GM12878 (cell line): Measurements from ENCODE around the gene C9orf72.

Source experiments
- JUNB ChIP-seq: IDR thresholded peaks from 2 replicates; pipeline ENCODE4 v1.6.1; 2016; ENCODE audit warnings: antibody characterized with exemption, mild to moderate bottlenecking
- POLR2AphosphoS5 ChIP-seq: IDR thresholded peaks from 2 replicates; pipeline ENCODE4 v1.6.1; 2011; ENCODE audit warnings: mild to moderate bottlenecking, low read length, inconsistent platforms
- TAF1 ChIP-seq: IDR thresholded peaks from 2 replicates; pipeline ENCODE4 v1.6.1; 2011; ENCODE audit warnings: mild to moderate bottlenecking, low read depth, low read length, borderline replicate concordance
- TF ChIP-seq, protein P1 (sequence below): IDR thresholded peaks from 2 replicates; pipeline ENCODE4 v1.6.1; 2012; ENCODE audit warnings: low read depth, low read length, improper control_type of control experiment
- TF ChIP-seq, protein P2 (sequence below), 3 experiments: IDR thresholded peaks in 2 of 3; conservative IDR thresholded peaks in 1 of 3; 2 replicates each; pipeline ENCODE4 v1.5.1; 2011; ENCODE audit warnings: low read depth in 3 of 3, low read length in 3 of 3, mild to moderate bottlenecking in 3 of 3, control low read depth in 2 of 3, moderate library complexity in 2 of 3, inconsistent platforms in 1 of 3, mixed read lengths in 1 of 3; ENCODE audit not compliant: control insufficient read depth in 2 of 3, insufficient read depth in 1 of 3; ENCODE audit errors: extremely low read depth in 1 of 3
- TF ChIP-seq, protein P3 (sequence below): fragments of 150-350 bp; IDR thresholded peaks from 2 replicates; pipeline ENCODE4 v1.6.1; 2014; ENCODE audit warnings: mild to moderate bottlenecking, low read depth, low read length

DNA sequence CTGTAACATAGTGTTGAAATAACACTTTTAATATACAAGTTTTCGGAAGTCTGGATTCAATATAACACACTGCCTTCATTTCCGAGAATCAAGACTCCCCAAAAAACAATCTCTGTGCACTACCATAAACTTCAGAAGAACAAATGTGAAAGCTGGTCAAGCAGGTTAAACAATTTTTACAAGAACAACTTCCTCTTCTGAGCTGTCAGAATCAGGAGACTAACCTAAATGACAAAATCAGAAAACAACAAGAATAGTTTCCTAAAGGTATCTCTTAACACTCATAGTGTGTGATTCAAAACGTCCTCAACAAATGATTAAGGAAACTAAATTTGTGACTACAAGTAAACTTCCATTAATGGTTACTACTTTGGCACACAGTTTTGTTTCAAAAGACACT lies 11.6 kb downstream of the C9orf72 start:
- TF ChIP-seq TAF1: no peak
- TF ChIP-seq JUNB: peak; percentile 53
- TF ChIP-seq, protein P1, sequence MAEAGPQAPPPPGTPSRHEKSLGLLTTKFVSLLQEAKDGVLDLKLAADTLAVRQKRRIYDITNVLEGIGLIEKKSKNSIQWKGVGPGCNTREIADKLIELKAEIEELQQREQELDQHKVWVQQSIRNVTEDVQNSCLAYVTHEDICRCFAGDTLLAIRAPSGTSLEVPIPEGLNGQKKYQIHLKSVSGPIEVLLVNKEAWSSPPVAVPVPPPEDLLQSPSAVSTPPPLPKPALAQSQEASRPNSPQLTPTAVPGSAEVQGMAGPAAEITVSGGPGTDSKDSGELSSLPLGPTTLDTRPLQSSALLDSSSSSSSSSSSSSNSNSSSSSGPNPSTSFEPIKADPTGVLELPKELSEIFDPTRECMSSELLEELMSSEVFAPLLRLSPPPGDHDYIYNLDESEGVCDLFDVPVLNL: no peak
- no peak for TF ChIP-seq POLR2AphosphoS5
- TF ChIP-seq, protein P2, sequence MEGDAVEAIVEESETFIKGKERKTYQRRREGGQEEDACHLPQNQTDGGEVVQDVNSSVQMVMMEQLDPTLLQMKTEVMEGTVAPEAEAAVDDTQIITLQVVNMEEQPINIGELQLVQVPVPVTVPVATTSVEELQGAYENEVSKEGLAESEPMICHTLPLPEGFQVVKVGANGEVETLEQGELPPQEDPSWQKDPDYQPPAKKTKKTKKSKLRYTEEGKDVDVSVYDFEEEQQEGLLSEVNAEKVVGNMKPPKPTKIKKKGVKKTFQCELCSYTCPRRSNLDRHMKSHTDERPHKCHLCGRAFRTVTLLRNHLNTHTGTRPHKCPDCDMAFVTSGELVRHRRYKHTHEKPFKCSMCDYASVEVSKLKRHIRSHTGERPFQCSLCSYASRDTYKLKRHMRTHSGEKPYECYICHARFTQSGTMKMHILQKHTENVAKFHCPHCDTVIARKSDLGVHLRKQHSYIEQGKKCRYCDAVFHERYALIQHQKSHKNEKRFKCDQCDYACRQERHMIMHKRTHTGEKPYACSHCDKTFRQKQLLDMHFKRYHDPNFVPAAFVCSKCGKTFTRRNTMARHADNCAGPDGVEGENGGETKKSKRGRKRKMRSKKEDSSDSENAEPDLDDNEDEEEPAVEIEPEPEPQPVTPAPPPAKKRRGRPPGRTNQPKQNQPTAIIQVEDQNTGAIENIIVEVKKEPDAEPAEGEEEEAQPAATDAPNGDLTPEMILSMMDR (IDR thresholded peaks at IDR 0.05 in 2 of 3, conservative IDR thresholded peaks at IDR 0.05 in 1 of 3; ENCODE audit: control insufficient read depth in 2 of 3, extremely low read depth in 1 of 3, insufficient read depth in 1 of 3, low read depth in 3 of 3, low read length in 3 of 3): no peak
- TF ChIP-seq, protein P3, sequence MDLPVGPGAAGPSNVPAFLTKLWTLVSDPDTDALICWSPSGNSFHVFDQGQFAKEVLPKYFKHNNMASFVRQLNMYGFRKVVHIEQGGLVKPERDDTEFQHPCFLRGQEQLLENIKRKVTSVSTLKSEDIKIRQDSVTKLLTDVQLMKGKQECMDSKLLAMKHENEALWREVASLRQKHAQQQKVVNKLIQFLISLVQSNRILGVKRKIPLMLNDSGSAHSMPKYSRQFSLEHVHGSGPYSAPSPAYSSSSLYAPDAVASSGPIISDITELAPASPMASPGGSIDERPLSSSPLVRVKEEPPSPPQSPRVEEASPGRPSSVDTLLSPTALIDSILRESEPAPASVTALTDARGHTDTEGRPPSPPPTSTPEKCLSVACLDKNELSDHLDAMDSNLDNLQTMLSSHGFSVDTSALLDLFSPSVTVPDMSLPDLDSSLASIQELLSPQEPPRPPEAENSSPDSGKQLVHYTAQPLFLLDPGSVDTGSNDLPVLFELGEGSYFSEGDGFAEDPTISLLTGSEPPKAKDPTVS: no peak
